SK-N-SH (cell line): ENCODE measurements around the gene ABCA4. TPM values are rescaled to one million over a fixed set of nuclear protein-coding genes. Genes with fewer than 3 reads are reported as not detected.

Experiments used
- CTCF ChIA-PET: fragments of 300-600, 350-600 bp; formaldehyde crosslinking; extraction: SDS; loops from one replicate; lab custom pipeline; 2021; lab: Yijun Ruan, JAX
- POLR2A ChIA-PET: fragments of 350-600 bp; sonication (Branson Sonifier 250); formaldehyde crosslinking; extraction: SDS; loops from one replicate; lab custom pipeline; 2020; ENCODE audit warnings: antibody characterized with exemption, inconsistent platforms; lab: Yijun Ruan, JAX
- DNase-seq: peaks from one replicate; pipeline ENCODE4 v3.0.0; 2012
- H2AFZ ChIP-seq: fragments of 200-600 bp; sonication (generic); 2 replicates; pipeline ENCODE4 v1.8.1; 2016; ENCODE audit warnings: antibody characterized with exemption, mild to moderate bottlenecking, low read depth
- H3F3A ChIP-seq: fragments of 200-600 bp; sonication (generic); replicated peaks from 2 replicates; pipeline ENCODE3; 2016; ENCODE audit warnings: antibody characterized with exemption, mild to moderate bottlenecking; ENCODE audit not compliant: insufficient read depth
- H3K27ac ChIP-seq, 2 experiments: fragments of 200-500 bp in 1 of 2; fragments of 200-600 bp in 1 of 2; sonication (Bioruptor generic) in 1 of 2; sonication (generic), shearing (Covaris generic) in 1 of 2; 2 replicates each; pipeline versions ENCODE4 v1.5.1 to v1.6.1; 2014 to 2016; ENCODE audit warnings: low read depth in 2 of 2, inconsistent platforms in 1 of 2, low read length in 1 of 2, mild to moderate bottlenecking in 1 of 2, mixed read lengths in 1 of 2
- H3K27me3 ChIP-seq: fragments of 200-600 bp; sonication (generic), shearing (Covaris generic); 2 replicates; pipeline ENCODE4 v1.6.1; 2016; ENCODE audit warnings: mixed run types; ENCODE audit not compliant: insufficient read depth
- H3K36me3 ChIP-seq, 2 experiments: fragments of 200-500 bp in 1 of 2; fragments of 200-600 bp in 1 of 2; sonication (Bioruptor generic) in 1 of 2; sonication (generic) in 1 of 2; replicated peaks in 1 of 2; 2 replicates each; pipeline versions ENCODE3 to v1.5.1; 2014 to 2016; ENCODE audit warnings: low read length in 1 of 2, mild to moderate bottlenecking in 1 of 2; ENCODE audit not compliant: insufficient read depth in 2 of 2, control insufficient read depth in 1 of 2
- H3K4me1 ChIP-seq, 2 experiments: fragments of 200-500 bp in 1 of 2; fragments of 200-600 bp in 1 of 2; sonication (Bioruptor generic) in 1 of 2; sonication (generic), shearing (Covaris generic) in 1 of 2; 2 replicates each; pipeline versions ENCODE4 v1.5.1 to v1.6.1; 2014 to 2016; ENCODE audit warnings: low read depth in 1 of 2, low read length in 1 of 2, mixed run types in 1 of 2; ENCODE audit not compliant: insufficient read depth in 2 of 2, control insufficient read depth in 1 of 2
- H3K4me2 ChIP-seq: fragments of 200-600 bp; sonication (generic), shearing (Covaris generic); 2 replicates; pipeline ENCODE4 v1.6.1; 2017; ENCODE audit warnings: mixed run types
- H3K4me3 ChIP-seq, 2 experiments: fragments of 200-500 bp in 1 of 2; fragments of 200-600 bp in 1 of 2; sonication (Bioruptor generic) in 1 of 2; sonication (generic), shearing (Covaris generic) in 1 of 2; 2 replicates each; pipeline versions ENCODE4 v1.5.1 to v1.8.1; 2014 to 2016; ENCODE audit warnings: low read depth in 2 of 2, inconsistent platforms in 1 of 2, low read length in 1 of 2, mild to moderate bottlenecking in 1 of 2, mixed read lengths in 1 of 2, moderate library complexity in 1 of 2
- H3K79me2 ChIP-seq: fragments of 200-600 bp; sonication (generic); 2 replicates; pipeline ENCODE4 v1.8.1; 2017; ENCODE audit warnings: mild to moderate bottlenecking; ENCODE audit not compliant: insufficient read depth
- H3K9ac ChIP-seq: fragments of 200-600 bp; sonication (generic); 2 replicates; pipeline ENCODE4 v1.6.1; 2017; ENCODE audit warnings: mixed run types
- H3K9me2 ChIP-seq: fragments of 200-600 bp; sonication (generic); 2 replicates; pipeline ENCODE4 v1.6.1; 2017; ENCODE audit warnings: mixed run types
- H3K9me3 ChIP-seq: fragments of 200-600 bp; sonication (generic); 2 replicates; pipeline ENCODE4 v1.6.1; 2017; ENCODE audit warnings: mixed run types, mild to moderate bottlenecking, moderate library complexity
- H4K20me1 ChIP-seq: fragments of 200-600 bp; sonication (generic); 2 replicates; pipeline ENCODE4 v1.6.1; 2017; ENCODE audit warnings: mild to moderate bottlenecking, mixed run types; ENCODE audit not compliant: insufficient read depth
- EP300 ChIP-seq, 2 experiments: IDR thresholded peaks; 2 replicates each; pipeline versions ENCODE4 v1.4.0 to v1.6.1; 2012; ENCODE audit warnings: borderline replicate concordance in 1 of 2, low read depth in 1 of 2, low read length in 1 of 2
- EZH2phosphoT487 ChIP-seq: fragments of 200-600 bp; sonication (generic); IDR thresholded peaks from 2 replicates; pipeline ENCODE4 v1.6.1; 2017; ENCODE audit warnings: low read depth, mixed run types, mild to moderate bottlenecking, antibody characterized with exemption, moderate library complexity, borderline replicate concordance
- IRF3 ChIP-seq: fragments of 150-350 bp; IDR thresholded peaks from 2 replicates; pipeline ENCODE4 v1.6.1; 2016; ENCODE audit warnings: mild to moderate bottlenecking, low read depth, low read length
- NFIC ChIP-seq: IDR thresholded peaks from 2 replicates; pipeline ENCODE4 v1.4.0; 2012; ENCODE audit warnings: borderline replicate concordance
- NRF1 ChIP-seq: IDR thresholded peaks from 2 replicates; pipeline ENCODE4 v1.6.1; 2012; ENCODE audit warnings: low read depth, mild to moderate bottlenecking, low read length
- POLR2AphosphoS5 ChIP-seq: IDR thresholded peaks from 2 replicates; pipeline ENCODE4 v1.6.1; 2012; ENCODE audit warnings: low read depth, low read length
- RCOR1 ChIP-seq: fragments of 150-350 bp; IDR thresholded peaks from 2 replicates; pipeline ENCODE4 v1.6.1; 2017; ENCODE audit warnings: antibody characterized with exemption, low read length
- REST ChIP-seq: IDR thresholded peaks from 2 replicates; pipeline ENCODE4 v1.6.1; 2012; ENCODE audit warnings: mild to moderate bottlenecking, low read depth, low read length, moderate library complexity
- SIN3A ChIP-seq: IDR thresholded peaks from 2 replicates; pipeline ENCODE4 v1.6.1; 2012; ENCODE audit warnings: low read depth, mild to moderate bottlenecking, low read length, moderate library complexity, borderline replicate concordance
- SMC3 ChIP-seq: IDR thresholded peaks from 2 replicates; pipeline ENCODE4 v1.6.1; 2012; ENCODE audit warnings: low read depth, low read length, improper control_type of control experiment
- TCF12 ChIP-seq: IDR thresholded peaks from 2 replicates; pipeline ENCODE4 v1.4.0; 2012
- TEAD4 ChIP-seq: IDR thresholded peaks from 2 replicates; pipeline ENCODE4 v1.4.0; 2012; ENCODE audit warnings: mild to moderate bottlenecking, borderline replicate concordance; ENCODE audit not compliant: insufficient read depth
- ZBTB33 ChIP-seq: IDR thresholded peaks from 2 replicates; pipeline ENCODE4 v1.4.0; 2012; ENCODE audit warnings: low read depth, borderline replicate concordance
- WGBS: methylation state at CpG from one replicate; pipeline ENCODE4 v1.1.6; 2017; ENCODE audit warnings: low lambda C conversion rate; 5-methylcytosine and 5-hydroxymethylcytosine counted together
- polyA plus RNA-seq, 3 experiments: library from polyadenylated mRNA; depleted of rRNA; stranded (reverse); fragments of >200 nt; gene quantifications; 2 replicates each; pipeline ENCODE4 v1.2.3, GENCODE V29; 2012

Gene ABCA4
- polyA plus RNA-seq, 1 of the 3 experiments (the other 2 are of a cell fraction), result 0.03 TPM

- no peak overlapping the region for H3K27ac ChIP-seq
- no peaks in the 10 kb centered on the region for H4K20me1 ChIP-seq
- 87% methylated on average over 9 of the region's 18 CpGs for WGBS
- TF ChIP-seq NFIC (no peak), SIN3A (no peak), EP300 (IDR thresholded peaks at IDR 0.05; ENCODE audit: borderline replicate concordance in 1 of 2, low read depth in 1 of 2, low read length in 1 of 2) (no peak), TEAD4 (no peak), EZH2phosphoT487 (no peak), POLR2AphosphoS5 (no peak), NRF1 (no peak), TCF12 (no peak), REST (no peak), IRF3 (no peak), ZBTB33 (no peak), SMC3 (no peak), RCOR1 (no peak)
- no peak overlapping the region for H3K4me2 ChIP-seq
- DNase-seq, result no peak
- peaks cover 6 to 23% of the 10 kb centered on the region in 2 experiments; a peak in 1 of 4 replicates for H3K4me1 ChIP-seq
- no peak overlapping the region for H2AFZ ChIP-seq
- ChIA-PET CTCF (interaction anchor here (3.9 kb wide), 1 partner anchor 236 kb away, joined by 18 read pairs; no protein-coding TSS in a partner anchor), POLR2A (no interaction called here)
- H3K9ac ChIP-seq, result no peak overlapping the region
- no peaks in the 10 kb centered on the region for H3K36me3 ChIP-seq
- H3K27me3 ChIP-seq, result no peaks in the 10 kb centered on the region
- no peaks in the 10 kb centered on the region for H3F3A ChIP-seq
- H3K79me2 ChIP-seq, result no peaks in the 10 kb centered on the region
- no peak overlapping the region for H3K4me3 ChIP-seq
- H3K9me2 ChIP-seq, result no peaks in the 10 kb centered on the region
- H3K9me3 ChIP-seq, result no peaks in the 10 kb centered on the region
Measured at GRCh38 chr1:94098585-94099111, 22.3 kb downstream of the ABCA4 start.
